ENCODE measurements around the gene E2F4. TPM values are rescaled to one million over a fixed set of nuclear protein-coding genes. Genes with fewer than 3 reads are reported as not detected.
A peak's percentile ranks its signal among the peaks of the same experiment; 100 is the strongest.

E2F4 gene
- total and polyA plus RNA-seq, 2 of the 8 experiments (the other 6 are each of a cell fraction or from before 2014, with no cell fraction given), result 79.9 to 157 TPM

GRCh38 chr16:67198238-67198734 is 6.3 kb downstream of the E2F4 start:
- Histone ChIP-seq H4K5ac (ENCODE audit: insufficient read length, low read depth, low read length) (no peak overlapping the region), H4K8ac (ENCODE audit: extremely low read depth, insufficient read depth, low read length) (no peak overlapping the region), H3K4me1 (replicated peaks in 1 of 4; ENCODE audit: control insufficient read depth in 3 of 4, insufficient read depth in 4 of 4, low read length in 3 of 4) (peaks cover 0 to 12% (median 8%) of the 10 kb centered on the region in 4 experiments; a peak in 5 of 7 replicates), H2BK15ac (ENCODE audit: low read length) (no peak overlapping the region), H2BK20ac (ENCODE audit: low read length) (no peak overlapping the region), H3K27me3 (replicated peaks in 1 of 4; ENCODE audit: control insufficient read depth in 3 of 4, extremely low read depth in 1 of 4, insufficient read depth in 3 of 4, low read length in 3 of 4) (no peaks in the 10 kb centered on the region), H4K20me1 (replicated peaks in 1 of 2; ENCODE audit: control insufficient read depth in 1 of 2, insufficient read depth in 2 of 2, low read length in 2 of 2) (peaks cover 1 to 22% of the 10 kb centered on the region in 2 experiments), H3K23me2 (ENCODE audit: low read depth, low read length) (peaks cover 6% of the 10 kb centered on the region; the same call in 1 of the 2 replicates), H3K14ac (ENCODE audit: insufficient read length) (no peak overlapping the region), H3K4ac (replicated peaks; ENCODE audit: insufficient read length, low read depth, low read length) (no peak overlapping the region), H2AFZ (ENCODE audit: low read length) (no peak overlapping the region), H3K79me1 (ENCODE audit: low read depth, low read length) (0 out of 2 replicates have a peak, but pooled peaks cover 3% of the 10 kb centered on the region), H4K91ac (replicated peaks; ENCODE audit: insufficient read length, low read length) (no peak overlapping the region), H2AK5ac (ENCODE audit: low read depth, low read length) (no peak overlapping the region), H3K56ac (replicated peaks; ENCODE audit: insufficient read length, low read depth, low read length) (no peak overlapping the region), H3K4me3 (ENCODE audit: extremely low read depth in 1 of 4, insufficient read depth in 2 of 4, low read depth in 3 of 4, low read length in 4 of 4) (peak overlapping the region in 1 of 4 experiments; percentile 75; a peak in 2 of 8 replicates), H3K9ac (replicated peaks in 1 of 4; ENCODE audit: extremely low read depth in 1 of 4, low read depth in 3 of 4, low read length in 3 of 4) (no peak overlapping the region), H2BK5ac (ENCODE audit: low read depth, low read length) (no peak overlapping the region), H3K79me2 (ENCODE audit: control insufficient read depth in 1 of 2, insufficient read depth in 2 of 2, low read length in 2 of 2) (peaks cover 0 to 5% of the 10 kb centered on the region in 2 experiments; a peak in 3 of 4 replicates), H3K18ac (ENCODE audit: extremely low read depth, low read length) (no peak overlapping the region), H2BK120ac (replicated peaks; ENCODE audit: low read depth, low read length) (no peak overlapping the region), H3K4me2 (ENCODE audit: insufficient read depth in 1 of 2, low read depth in 2 of 2, low read length in 2 of 2) (peak overlapping the region; percentile 61 to 94; a peak in 3 of 4 replicates), H2BK12ac (ENCODE audit: low read depth, low read length) (no peak overlapping the region; the same call in 1 of the 2 replicates), H3K27ac (ENCODE audit: low read depth, low read length) (no peak overlapping the region), H3K9me3 (ENCODE audit: insufficient read depth in 2 of 2, low read depth in 1 of 2, low read length in 1 of 2) (no peaks in the 10 kb centered on the region), H3K36me3 (ENCODE audit: control insufficient read depth in 2 of 4, insufficient read depth in 4 of 4, low read length in 3 of 4) (peaks cover 18 to 44% (median 34%) of the 10 kb centered on the region in 4 experiments), H3K23ac (ENCODE audit: insufficient read length) (no peak overlapping the region)
- peak in 1 of 2 experiments; percentile 73 for DNase-seq (ENCODE audit: low read depth in 1 of 2, low spot score in 2 of 2)
- 72% methylated on average over 12 of the region's 12 CpGs; no CpG with 5 or more reads in 1 of the 2 experiments for WGBS, 2 experiments (ENCODE audit: extremely low coverage in 1 of 2, insufficient coverage in 1 of 2, insufficient read length in 1 of 2, insufficient replicate concordance in 2 of 2, low coverage in 1 of 2, low lambda C conversion rate in 2 of 2, missing lambda C conversion rate in 1 of 2)
- CTCF ChIA-PET (ENCODE audit: partially characterized antibody), result interaction anchor here (0.6 to 8.7 kb wide), 32 partner anchors 12 to 316 kb away, joined by 3 to 111 read pairs (median 5); partner anchors contain the start of genes EXOC3L1, MATCAP1, NOL3 and TMEM208
- no peak for FAIRE-seq
- POLR2A ChIA-PET (ENCODE audit: partially characterized antibody), result interaction anchor here (0.6 to 2.2 kb wide), 17 partner anchors 8 to 255 kb away, joined by 3 to 12 read pairs (median 4); partner anchors contain the start of genes EXOC3L1, FHOD1, MATCAP1 and NOL3
- TF ChIP-seq ATF3 (IDR thresholded peaks at IDR 0.05; ENCODE audit: insufficient read depth, low read depth, low read length), result no peak
- no peak for TF ChIP-seq TBP (IDR thresholded peaks at IDR 0.05; ENCODE audit: low read depth, low read length)
- 0 out of 4 replicates have a peak, but pooled peaks of 1 of the 2 experiments have one; percentile 57 for TF ChIP-seq SIN3A (conservative IDR thresholded peaks at IDR 0.05 in 1 of 2, IDR thresholded peaks at IDR 0.05 in 1 of 2; ENCODE audit: low read depth in 1 of 2, low read length in 2 of 2)
- no peak; the same call in 1 of the 2 replicates for TF ChIP-seq SP4 (IDR thresholded peaks at IDR 0.05; ENCODE audit: low read length)
- no peak for TF ChIP-seq ZNF274 (IDR thresholded peaks at IDR 0.05; ENCODE audit: borderline replicate concordance, extremely low read depth, low read length)
- no peak for TF ChIP-seq TCF12 (IDR thresholded peaks at IDR 0.05; ENCODE audit: low read depth, low read length)
- no peak for TF ChIP-seq MAFK (IDR thresholded peaks at IDR 0.05; ENCODE audit: low read depth, low read length)
- no peak for TF ChIP-seq RFX5 (IDR thresholded peaks at IDR 0.05; ENCODE audit: borderline replicate concordance, low read depth, low read length)
- no peak for TF ChIP-seq RBBP5 (IDR thresholded peaks at IDR 0.05; ENCODE audit: borderline replicate concordance, low read depth, low read length)
- no peak for TF ChIP-seq SIRT6 (IDR thresholded peaks at IDR 0.05; ENCODE audit: low read length)
- no peak for TF ChIP-seq EGR1 (IDR thresholded peaks at IDR 0.05; ENCODE audit: borderline replicate concordance, low read depth, low read length)
- TF ChIP-seq E2F6 (IDR thresholded peaks at IDR 0.05), result no peak
